Neural cell (in vitro differentiated cells): ENCODE data around the gene HBG1. TPM values are rescaled to one million over a fixed set of nuclear protein-coding genes. Genes with fewer than 3 reads are reported as not detected.

Experiments
- H2AFZ ChIP-seq: fragments of 200-600, 300-800 bp; sonication (generic), shearing (Covaris generic); 2 replicates; pipeline ENCODE4 v1.6.0; 2014; ENCODE audit warnings: low read depth, mild to moderate bottlenecking, antibody characterized with exemption, low read length, moderate library complexity
- H3F3A ChIP-seq: fragments of 200-600 bp; shearing (Covaris generic); 2 replicates; pipeline ENCODE4 v1.6.1; 2016; ENCODE audit warnings: mild to moderate bottlenecking, moderate library complexity, mixed read lengths, antibody characterized with exemption, low read length; ENCODE audit not compliant: insufficient read depth, poor library complexity, severe bottlenecking
- H3K27ac ChIP-seq: fragments of 200-600, 300-800 bp; sonication (generic), shearing (Covaris generic); 2 replicates; pipeline ENCODE4 v1.5.1; 2014; ENCODE audit warnings: mild to moderate bottlenecking, low read length, moderate library complexity
- H3K27me3 ChIP-seq: fragments of 300-800, 200-600 bp; sonication (generic), shearing (Covaris generic); 2 replicates; pipeline ENCODE4 v1.6.0; 2014; ENCODE audit warnings: mild to moderate bottlenecking, low read depth, low read length, moderate library complexity; ENCODE audit not compliant: insufficient read depth
- H3K36me3 ChIP-seq: fragments of 300-800, 200-600 bp; sonication (generic), shearing (Covaris generic); 2 replicates; pipeline ENCODE4 v1.5.1; 2014; ENCODE audit warnings: mild to moderate bottlenecking, antibody characterized with exemption, low read length, moderate library complexity; ENCODE audit not compliant: insufficient read depth
- H3K4me2 ChIP-seq: fragments of 300-800, 200-600 bp; sonication (generic), shearing (Covaris generic); 2 replicates; pipeline ENCODE4 v1.6.0; 2014; ENCODE audit warnings: mild to moderate bottlenecking, low read length
- H3K4me3 ChIP-seq: fragments of 300-800, 200-600 bp; sonication (generic), shearing (Covaris generic); 2 replicates; pipeline ENCODE4 v1.5.1; 2014; ENCODE audit warnings: mild to moderate bottlenecking, low read length, moderate library complexity
- H3K79me2 ChIP-seq: fragments of 200-600 bp; shearing (Covaris generic); replicated peaks from 2 replicates; pipeline ENCODE4 v1.6.0; 2014; ENCODE audit warnings: mild to moderate bottlenecking, low read length, moderate library complexity; ENCODE audit not compliant: insufficient read depth
- H3K9ac ChIP-seq: fragments of 300-800, 200-600 bp; sonication (generic), shearing (Covaris generic); 2 replicates; pipeline ENCODE4 v1.6.1; 2016; ENCODE audit warnings: mild to moderate bottlenecking, low read length, mixed read lengths
- H3K9me2 ChIP-seq: fragments of 200-600 bp; shearing (Covaris generic); 2 replicates; pipeline ENCODE4 v1.6.1; 2016; ENCODE audit warnings: mild to moderate bottlenecking, low read length, mixed read lengths; ENCODE audit not compliant: insufficient read depth
- H3K9me3 ChIP-seq: fragments of 200-600, 300-800 bp; sonication (generic), shearing (Covaris generic); 2 replicates; pipeline ENCODE4 v1.6.1; 2016; ENCODE audit warnings: mild to moderate bottlenecking, mixed run types, low read length, moderate library complexity, mixed read lengths
- H4K20me1 ChIP-seq: fragments of 200-600 bp; shearing (Covaris generic); 2 replicates; pipeline ENCODE4 v1.6.1; 2016; ENCODE audit warnings: mild to moderate bottlenecking, mixed run types; ENCODE audit not compliant: insufficient read depth
- CTCF ChIP-seq: fragments of 450-650 bp; IDR thresholded peaks from 2 replicates; pipeline ENCODE4 v1.5.1; 2014; ENCODE audit warnings: antibody characterized with exemption, mild to moderate bottlenecking, moderate library complexity; ENCODE audit not compliant: poor library complexity, severe bottlenecking
- EP300 ChIP-seq: fragments of 450-650 bp; conservative IDR thresholded peaks from 2 replicates; pipeline ENCODE4 v1.6.1; 2014; ENCODE audit warnings: antibody characterized with exemption, mild to moderate bottlenecking, moderate library complexity; ENCODE audit not compliant: poor library complexity, severe bottlenecking
- EZH2 ChIP-seq: fragments of 200-600, 300-800 bp; shearing (Covaris generic), sonication (generic); IDR thresholded peaks from 2 replicates; pipeline ENCODE4 v1.6.1; 2014; ENCODE audit warnings: antibody characterized with exemption, low read length, borderline replicate concordance, mild to moderate bottlenecking; ENCODE audit not compliant: insufficient read depth, poor library complexity, severe bottlenecking
- MXI1 ChIP-seq: fragments of 450-650 bp; conservative IDR thresholded peaks from 2 replicates; pipeline ENCODE4 v1.6.1; 2014; ENCODE audit warnings: antibody characterized with exemption, mild to moderate bottlenecking; ENCODE audit not compliant: poor library complexity, severe bottlenecking
- POLR2AphosphoS5 ChIP-seq: IDR thresholded peaks from 2 replicates; pipeline ENCODE4 v1.6.1; 2012
- RAD21 ChIP-seq: fragments of 450-650 bp; conservative IDR thresholded peaks from 2 replicates; pipeline ENCODE4 v1.6.1; 2014; ENCODE audit warnings: antibody characterized with exemption, mild to moderate bottlenecking, moderate library complexity
- SMC3 ChIP-seq: fragments of 450-650 bp; conservative IDR thresholded peaks from 2 replicates; pipeline ENCODE4 v1.6.1; 2014; ENCODE audit warnings: antibody characterized with exemption, mild to moderate bottlenecking, moderate library complexity; ENCODE audit not compliant: poor library complexity
- TAF1 ChIP-seq: IDR thresholded peaks from 2 replicates; pipeline ENCODE4 v1.6.1; 2012; ENCODE audit warnings: low read depth
- polyA plus RNA-seq: library from polyadenylated mRNA; depleted of rRNA; stranded (reverse); fragments of >200 nt; gene quantifications from 2 replicates; pipeline ENCODE4 v1.2.3, GENCODE V29; 2014
- TF ChIP-seq, protein P1 (sequence below): IDR thresholded peaks from 2 replicates; pipeline ENCODE4 v1.6.1; 2012; ENCODE audit warnings: borderline replicate concordance

Gene HBG1
- polyA plus RNA-seq, 1 donor from 2014 or later, result not detected

DNA sequence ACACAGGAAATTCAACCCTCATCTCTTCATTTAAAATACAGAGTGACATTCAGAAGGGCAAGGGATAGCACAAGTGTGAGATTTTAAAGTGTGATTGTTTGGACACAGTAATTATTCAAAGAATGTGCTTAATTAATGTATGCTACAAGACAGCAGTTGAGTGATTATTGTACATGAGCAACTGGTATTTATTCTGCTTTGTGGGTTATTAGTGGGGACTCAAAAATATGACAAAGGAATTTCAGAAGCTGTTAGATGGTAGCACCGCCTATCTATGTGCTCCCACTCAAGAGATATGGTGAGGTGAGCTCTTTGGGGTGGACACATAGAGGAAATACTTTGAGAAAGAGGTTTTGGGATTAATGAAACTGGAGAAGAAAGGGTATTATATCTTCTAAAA is 9.6 kb downstream of the HBG1 start:
- Histone ChIP-seq H3K4me3 (no peak overlapping the region), H3K36me3 (no peaks in the 10 kb centered on the region), H3K9ac (no peak overlapping the region), H3K27me3 (no peaks in the 10 kb centered on the region), H3K9me2 (no peaks in the 10 kb centered on the region), H4K20me1 (no peaks in the 10 kb centered on the region), H3K4me2 (no peak overlapping the region), H3K9me3 (no peaks in the 10 kb centered on the region), H2AFZ (no peak overlapping the region), H3K27ac (no peak overlapping the region), H3K79me2 (no peaks in the 10 kb centered on the region), H3F3A (no peaks in the 10 kb centered on the region)
- TF ChIP-seq POLR2AphosphoS5, result no peak
- TF ChIP-seq CTCF, result no peak
- TF ChIP-seq TAF1, result no peak
- TF ChIP-seq, protein P1, sequence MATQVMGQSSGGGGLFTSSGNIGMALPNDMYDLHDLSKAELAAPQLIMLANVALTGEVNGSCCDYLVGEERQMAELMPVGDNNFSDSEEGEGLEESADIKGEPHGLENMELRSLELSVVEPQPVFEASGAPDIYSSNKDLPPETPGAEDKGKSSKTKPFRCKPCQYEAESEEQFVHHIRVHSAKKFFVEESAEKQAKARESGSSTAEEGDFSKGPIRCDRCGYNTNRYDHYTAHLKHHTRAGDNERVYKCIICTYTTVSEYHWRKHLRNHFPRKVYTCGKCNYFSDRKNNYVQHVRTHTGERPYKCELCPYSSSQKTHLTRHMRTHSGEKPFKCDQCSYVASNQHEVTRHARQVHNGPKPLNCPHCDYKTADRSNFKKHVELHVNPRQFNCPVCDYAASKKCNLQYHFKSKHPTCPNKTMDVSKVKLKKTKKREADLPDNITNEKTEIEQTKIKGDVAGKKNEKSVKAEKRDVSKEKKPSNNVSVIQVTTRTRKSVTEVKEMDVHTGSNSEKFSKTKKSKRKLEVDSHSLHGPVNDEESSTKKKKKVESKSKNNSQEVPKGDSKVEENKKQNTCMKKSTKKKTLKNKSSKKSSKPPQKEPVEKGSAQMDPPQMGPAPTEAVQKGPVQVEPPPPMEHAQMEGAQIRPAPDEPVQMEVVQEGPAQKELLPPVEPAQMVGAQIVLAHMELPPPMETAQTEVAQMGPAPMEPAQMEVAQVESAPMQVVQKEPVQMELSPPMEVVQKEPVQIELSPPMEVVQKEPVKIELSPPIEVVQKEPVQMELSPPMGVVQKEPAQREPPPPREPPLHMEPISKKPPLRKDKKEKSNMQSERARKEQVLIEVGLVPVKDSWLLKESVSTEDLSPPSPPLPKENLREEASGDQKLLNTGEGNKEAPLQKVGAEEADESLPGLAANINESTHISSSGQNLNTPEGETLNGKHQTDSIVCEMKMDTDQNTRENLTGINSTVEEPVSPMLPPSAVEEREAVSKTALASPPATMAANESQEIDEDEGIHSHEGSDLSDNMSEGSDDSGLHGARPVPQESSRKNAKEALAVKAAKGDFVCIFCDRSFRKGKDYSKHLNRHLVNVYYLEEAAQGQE, result no peak
- TF ChIP-seq SMC3, result no peak
- TF ChIP-seq EZH2, result no peak
- TF ChIP-seq RAD21, result no peak
- TF ChIP-seq MXI1, result no peak
- TF ChIP-seq EP300, result no peak

DNA sequence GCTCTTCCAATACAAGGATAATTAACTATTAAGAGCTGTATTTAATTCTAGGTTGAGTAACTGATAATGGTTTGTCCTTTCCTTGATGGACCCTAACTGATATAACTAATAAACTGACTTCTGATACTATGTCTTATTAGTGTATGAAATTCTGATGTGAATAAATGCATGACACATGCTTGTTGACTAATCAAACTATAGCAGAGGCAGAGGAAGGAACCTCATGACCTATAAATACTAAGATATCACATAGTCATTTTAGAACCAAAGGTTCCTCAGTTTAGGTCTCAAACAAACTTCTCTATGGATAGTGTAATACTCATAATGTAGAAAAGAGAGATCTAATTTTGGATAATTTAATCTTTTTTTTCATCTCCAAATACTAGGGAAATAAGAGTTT is 10.6 kb downstream of the HBG1 start:
- Histone ChIP-seq H3K4me3 (no peak overlapping the region), H3K9me2 (no peaks in the 10 kb centered on the region), H2AFZ (no peak overlapping the region), H3K9me3 (no peaks in the 10 kb centered on the region), H3K27ac (no peak overlapping the region), H3F3A (no peaks in the 10 kb centered on the region), H4K20me1 (no peaks in the 10 kb centered on the region), H3K27me3 (no peaks in the 10 kb centered on the region), H3K36me3 (no peaks in the 10 kb centered on the region), H3K9ac (no peak overlapping the region), H3K4me2 (no peak overlapping the region), H3K79me2 (no peaks in the 10 kb centered on the region)
- TF ChIP-seq CTCF, result no peak
- TF ChIP-seq POLR2AphosphoS5, result no peak
- no peak for TF ChIP-seq SMC3
